ENCODE data around the gene MAD1L1. TPM values are rescaled to one million over a fixed set of nuclear protein-coding genes. Genes with fewer than 3 reads are reported as not detected.

Gene MAD1L1
- total and polyA plus RNA-seq, 2 of the 4 experiments (the other 2 are of a cell fraction): 29.0 to 40.9 TPM

GRCh38 chr7:2120841-2121830 lies 111.6 kb downstream of the MAD1L1 start:
- no peak overlapping the region for H2AFZ ChIP-seq (replicated peaks; ENCODE audit: low read length, poor library complexity)
- H3K4me2 ChIP-seq (ENCODE audit: low read depth, low read length): no peak overlapping the region
- no peak overlapping the region for H3K4ac ChIP-seq (ENCODE audit: low read depth, low read length)
- H3K4me3 ChIP-seq (ENCODE audit: insufficient read depth, low read depth, low read length): no peak overlapping the region
- BruUV-seq (replicated peaks): no TSS peak
- H2BK20ac ChIP-seq (ENCODE audit: low read depth, low read length): no peak overlapping the region
- no peak overlapping the region for H2BK15ac ChIP-seq (ENCODE audit: low read depth, low read length)
- H3K27me3 ChIP-seq (ENCODE audit: control insufficient read depth, insufficient read depth, low read length): no peaks in the 10 kb centered on the region
- ATAC-seq (ENCODE audit: low read depth) (no peak), DNase-seq (no peak)
- H2AK9ac ChIP-seq (replicated peaks; ENCODE audit: low read depth, low read length, poor library complexity): peak overlapping the region; percentile 48
- dilution Hi-C loops (cut with HindIII; ENCODE audit: low sequenced_read_pairs, unreplicated experiment) (no loop called here), in situ Hi-C loops (cut with MboI; ENCODE audit: low sequenced_read_pairs) (no loop called here), intact Hi-C loops (cut with micrococcal nuclease) (no loop called here)
- no peak overlapping the region for H3K14ac ChIP-seq (replicated peaks; ENCODE audit: low read depth, low read length)
- no peak overlapping the region for H4K91ac ChIP-seq (ENCODE audit: insufficient read depth, low read depth, low read length)
- no peak overlapping the region for H2BK120ac ChIP-seq (ENCODE audit: low read depth, low read length)
- H3K56ac ChIP-seq (ENCODE audit: extremely low read depth, insufficient read depth, low read length): no peak overlapping the region
- H3K4me1 ChIP-seq (ENCODE audit: control insufficient read depth, insufficient read depth, low read length): peaks cover 9% of the 10 kb centered on the region
- H3K79me1 ChIP-seq (ENCODE audit: low read depth in 1 of 2, low read length in 2 of 2): no peaks in the 10 kb centered on the region; a peak in 1 of 4 replicates
- H3K23ac ChIP-seq (ENCODE audit: low read depth, low read length): no peak overlapping the region
- H3K18ac ChIP-seq (ENCODE audit: low read depth, low read length): no peak overlapping the region
- peaks cover 8% of the 10 kb centered on the region; the same call in 1 of the 2 replicates for H3K36me3 ChIP-seq (ENCODE audit: control insufficient read depth, insufficient read depth, low read length)
- H3K9me3 ChIP-seq (ENCODE audit: control insufficient read depth, insufficient read depth, low read length): no peaks in the 10 kb centered on the region
- no peak overlapping the region for H4K5ac ChIP-seq (ENCODE audit: low read depth, low read length)
- CTCF ChIA-PET: no interaction called here
- 0 out of 2 replicates have a peak overlapping the region, but pooled peaks have one; percentile 31 for H2AK5ac ChIP-seq (ENCODE audit: low read depth, low read length)
- H4K8ac ChIP-seq (ENCODE audit: low read depth in 2 of 2, low read length in 2 of 2): no peak overlapping the region
- no peak overlapping the region for H3K9ac ChIP-seq (ENCODE audit: low read depth, low read length)
- H4K20me1 ChIP-seq (ENCODE audit: insufficient read depth, low read length): peaks cover 5% of the 10 kb centered on the region; the same call in 1 of the 2 replicates
- H2BK5ac ChIP-seq (ENCODE audit: low read depth, low read length, poor library complexity, severe bottlenecking): no peak overlapping the region
- H3K27ac ChIP-seq (ENCODE audit: insufficient read depth, low read length): no peak overlapping the region
- POLR2A ChIA-PET (ENCODE audit: unreplicated experiment): no interaction called here
- H3K9me1 ChIP-seq (ENCODE audit: insufficient read depth, low read length): no peaks in the 10 kb centered on the region
- WGBS, 2 experiments (ENCODE audit: extremely low coverage in 2 of 2, insufficient read length in 1 of 2): 86% methylated on average over 23 of the region's 37 CpGs; no CpG with 5 or more reads in 1 of the 2 experiments
- TF ChIP-seq, protein P1, sequence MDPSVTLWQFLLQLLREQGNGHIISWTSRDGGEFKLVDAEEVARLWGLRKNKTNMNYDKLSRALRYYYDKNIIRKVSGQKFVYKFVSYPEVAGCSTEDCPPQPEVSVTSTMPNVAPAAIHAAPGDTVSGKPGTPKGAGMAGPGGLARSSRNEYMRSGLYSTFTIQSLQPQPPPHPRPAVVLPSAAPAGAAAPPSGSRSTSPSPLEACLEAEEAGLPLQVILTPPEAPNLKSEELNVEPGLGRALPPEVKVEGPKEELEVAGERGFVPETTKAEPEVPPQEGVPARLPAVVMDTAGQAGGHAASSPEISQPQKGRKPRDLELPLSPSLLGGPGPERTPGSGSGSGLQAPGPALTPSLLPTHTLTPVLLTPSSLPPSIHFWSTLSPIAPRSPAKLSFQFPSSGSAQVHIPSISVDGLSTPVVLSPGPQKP (IDR thresholded peaks at IDR 0.05; ENCODE audit: borderline replicate concordance, low read depth, low read length): no peak
- TF ChIP-seq MAZ (IDR thresholded peaks at IDR 0.05; ENCODE audit: borderline replicate concordance, low read depth, low read length) (no peak), RCOR1 (IDR thresholded peaks at IDR 0.05; ENCODE audit: insufficient replicate concordance, low read length) (no peak), SMC3 (IDR thresholded peaks at IDR 0.05; ENCODE audit: low read depth, low read length) (no peak), MAFK (IDR thresholded peaks at IDR 0.05; ENCODE audit: low read depth, low read length) (no peak), RFX5 (IDR thresholded peaks at IDR 0.05; ENCODE audit: low read depth, low read length) (no peak), FOS (IDR thresholded peaks at IDR 0.05; ENCODE audit: low read depth, low read length) (no peak), POLR2A (IDR thresholded peaks at IDR 0.05; ENCODE audit: low read depth, low read length) (no peak), NFE2L2 (IDR thresholded peaks at IDR 0.05; ENCODE audit: low read depth, low read length) (no peak), CHD1 (IDR thresholded peaks at IDR 0.05; ENCODE audit: low read depth, low read length) (no peak), CTCF (conservative IDR thresholded peaks at IDR 0.05; ENCODE audit: low read depth, low read length) (no peak), CEBPB (IDR thresholded peaks at IDR 0.05; ENCODE audit: low read depth, low read length) (no peak), MXI1 (IDR thresholded peaks at IDR 0.05; ENCODE audit: borderline replicate concordance, low read depth, low read length) (no peak)
- TF ChIP-seq, protein P2, sequence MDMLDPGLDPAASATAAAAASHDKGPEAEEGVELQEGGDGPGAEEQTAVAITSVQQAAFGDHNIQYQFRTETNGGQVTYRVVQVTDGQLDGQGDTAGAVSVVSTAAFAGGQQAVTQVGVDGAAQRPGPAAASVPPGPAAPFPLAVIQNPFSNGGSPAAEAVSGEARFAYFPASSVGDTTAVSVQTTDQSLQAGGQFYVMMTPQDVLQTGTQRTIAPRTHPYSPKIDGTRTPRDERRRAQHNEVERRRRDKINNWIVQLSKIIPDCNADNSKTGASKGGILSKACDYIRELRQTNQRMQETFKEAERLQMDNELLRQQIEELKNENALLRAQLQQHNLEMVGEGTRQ (IDR thresholded peaks at IDR 0.05; ENCODE audit: low read depth, low read length): no peak
